Activated CD8-positive, alpha-beta memory T cell treated with anti-CD3 and anti-CD28 coated beads for 4 hours (primary cell): ENCODE data around the gene STK32B.
"Not testable (repeated sequence)": the region's sequence is repeated elsewhere in the genome, so short reads cannot be mapped to it uniquely, and the experiment has no call there.

Experiments used
- DNase-seq, 2 donors: peaks; one replicate each; pipeline ENCODE4 v3.0.0-alpha.2; 2020; ENCODE audit warnings: low read depth in 2 of 2

The STK32B gene

DNA sequence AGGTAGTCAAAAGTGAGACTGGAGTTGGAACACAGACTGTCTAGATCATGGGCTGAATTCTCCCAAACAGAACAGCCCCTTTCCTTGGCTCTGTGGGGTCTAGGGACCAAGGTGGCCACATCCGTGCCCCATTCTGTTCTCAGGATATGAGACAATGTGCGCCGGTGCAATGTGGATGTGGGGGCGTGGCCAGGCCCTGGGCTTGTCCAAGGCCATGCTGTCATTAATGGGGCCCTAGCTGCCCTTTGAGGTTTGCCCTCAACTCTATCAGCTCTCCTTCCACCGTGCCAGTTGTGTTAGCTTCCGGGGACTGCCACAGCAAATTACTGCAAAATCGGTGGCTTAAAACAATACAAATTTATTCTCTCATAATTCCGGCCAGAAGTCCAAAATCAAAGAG lies 344.5 kb downstream of the STK32B start:
- no peak for DNase-seq

DNA sequence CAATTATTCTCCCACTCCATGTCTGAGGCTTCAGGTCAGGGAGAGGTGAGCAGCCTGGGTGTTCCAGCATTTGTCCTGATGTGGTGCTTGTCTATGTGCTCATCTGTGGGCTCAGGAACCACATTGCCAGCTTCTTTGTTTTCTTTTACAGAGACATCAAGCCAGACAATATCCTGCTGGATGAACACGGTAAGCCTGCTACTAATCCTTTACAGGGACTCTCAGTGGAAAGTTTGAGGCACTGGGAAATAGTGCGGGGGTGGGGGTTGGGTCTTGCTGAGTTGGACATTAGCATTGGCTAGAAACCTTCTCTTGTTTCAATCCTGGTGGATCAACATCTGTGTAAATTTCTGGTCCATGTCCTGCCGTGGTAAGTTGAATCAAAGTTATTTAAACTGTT lies 346.8 kb downstream of the STK32B start:
- DNase-seq = no peak

GRCh38 chr4:5399124-5399523 lies 347.8 kb downstream of the STK32B start:
- DNase-seq = no peak

DNA sequence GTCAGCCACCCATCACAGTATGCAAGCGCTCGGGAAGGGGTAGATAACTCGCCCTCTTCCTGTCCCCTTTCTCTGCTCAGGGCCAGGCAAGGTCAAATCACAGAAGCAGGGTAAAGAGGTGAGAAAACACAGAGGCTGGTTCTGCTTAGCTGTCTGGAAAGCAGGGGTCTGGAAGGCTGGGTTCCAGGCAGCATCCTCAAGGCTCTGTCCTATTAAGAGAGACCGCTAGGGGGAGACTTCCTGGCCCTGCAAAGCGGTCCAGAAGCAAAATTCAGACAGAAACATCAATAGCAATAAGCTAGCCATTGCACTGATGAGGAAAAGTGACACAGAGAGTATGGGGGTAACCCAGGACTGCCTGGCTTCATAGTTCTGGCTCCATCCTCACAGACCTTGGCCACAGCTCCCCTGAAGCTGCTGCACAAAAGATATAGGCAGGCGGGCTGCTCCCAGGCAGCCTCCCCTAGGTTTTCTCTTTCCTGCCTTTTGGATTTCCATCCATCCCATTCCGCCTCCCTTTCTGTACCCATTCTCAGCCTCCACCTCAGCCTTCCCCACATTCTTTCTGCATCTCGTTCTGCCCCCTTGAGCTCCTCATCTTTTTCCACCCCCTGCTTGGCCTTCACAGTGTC lies 348.6 kb downstream of the STK32B start:
- no peak for DNase-seq

DNA sequence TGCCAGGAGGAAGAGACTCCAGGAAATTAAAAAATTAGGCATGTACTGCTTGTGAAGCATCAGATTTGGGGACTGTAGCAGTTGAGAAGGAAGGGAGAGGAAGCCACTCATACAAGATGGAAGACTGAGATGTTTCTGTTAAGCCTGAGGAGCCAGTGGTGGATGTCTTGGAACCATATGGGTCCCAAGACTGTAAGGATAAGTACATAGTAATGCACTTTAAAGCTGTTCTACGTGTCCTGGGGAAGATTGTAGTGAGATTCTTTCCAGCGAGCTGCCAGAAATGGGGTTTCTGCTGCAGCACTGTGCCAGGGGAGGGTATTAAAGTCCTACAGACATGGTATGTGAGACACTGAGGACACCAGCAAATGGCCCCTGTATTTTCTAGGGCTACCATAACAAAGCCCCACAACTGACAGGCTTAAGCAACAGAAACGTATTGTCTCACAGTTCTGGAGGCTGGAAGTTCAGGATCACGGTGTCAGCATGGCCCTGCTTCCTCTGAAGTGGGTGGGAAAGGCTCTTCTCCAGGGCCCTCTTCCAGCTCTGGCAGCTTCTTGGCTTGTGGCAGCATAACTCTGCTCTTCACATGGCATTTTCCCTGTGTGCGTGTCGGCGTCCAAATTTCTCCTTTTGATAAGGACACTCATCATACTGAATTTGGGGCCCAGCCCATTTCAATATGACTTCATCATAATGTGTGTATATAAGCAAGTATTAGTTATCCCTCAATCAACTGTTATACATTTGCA lies 352.6 kb downstream of the STK32B start:
- no peak for DNase-seq

- DNase-seq = no peak
These were observed 358.0 kb downstream of the STK32B start for GRCh38 chr4:5409237-5409636.

DNA sequence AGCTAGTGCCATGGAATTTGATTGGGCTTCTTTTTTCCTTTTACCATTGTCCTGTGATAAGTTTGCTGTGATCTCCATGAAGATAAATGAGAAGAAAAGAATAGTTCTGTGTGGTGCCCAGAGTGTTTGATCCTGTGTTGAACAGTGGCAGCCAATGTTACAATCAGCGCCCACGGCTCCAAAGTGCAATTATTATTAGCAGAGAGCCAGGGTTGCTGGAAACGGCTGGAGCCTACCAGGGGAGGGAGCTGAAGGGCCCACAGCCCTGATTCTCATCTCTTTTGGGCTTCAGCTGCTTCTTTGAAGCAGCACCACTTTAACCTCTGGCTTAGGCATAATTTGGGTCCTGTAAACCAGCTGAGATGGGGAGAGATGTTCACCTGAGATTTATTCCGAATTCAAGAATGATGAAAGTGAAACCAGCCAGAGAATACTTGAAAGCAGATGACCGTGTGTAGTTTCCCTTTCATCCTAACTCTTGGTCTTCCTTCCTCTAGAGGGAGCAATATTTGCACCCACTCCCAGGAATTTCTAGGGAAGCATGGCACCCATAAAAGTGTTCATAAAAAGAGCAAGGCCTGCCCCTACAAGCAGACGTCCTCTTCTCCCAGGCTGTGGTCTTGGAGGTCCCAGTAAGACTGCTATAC lies 358.8 kb downstream of the STK32B start:
- DNase-seq = no peak

DNA sequence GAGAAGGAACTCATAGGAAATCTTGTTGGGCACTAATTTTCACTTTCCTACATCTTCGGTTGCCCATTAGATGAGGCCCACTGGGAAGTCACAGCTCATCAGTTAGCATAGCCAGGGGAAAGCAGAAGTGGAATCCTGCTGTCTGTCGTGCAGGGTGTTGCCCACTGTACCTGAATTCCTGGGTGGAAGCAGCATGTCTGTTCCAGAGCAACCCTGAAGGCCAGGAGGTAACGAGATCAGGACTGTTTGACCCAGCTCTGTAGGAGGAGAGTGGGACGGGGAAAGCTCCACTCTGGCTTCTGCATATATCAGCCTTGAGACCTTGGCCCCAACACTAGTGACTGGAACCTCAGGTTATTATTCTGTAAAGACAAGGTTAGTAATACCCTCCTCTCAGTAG lies 361.0 kb downstream of the STK32B start:
- DNase-seq = no peak

DNA sequence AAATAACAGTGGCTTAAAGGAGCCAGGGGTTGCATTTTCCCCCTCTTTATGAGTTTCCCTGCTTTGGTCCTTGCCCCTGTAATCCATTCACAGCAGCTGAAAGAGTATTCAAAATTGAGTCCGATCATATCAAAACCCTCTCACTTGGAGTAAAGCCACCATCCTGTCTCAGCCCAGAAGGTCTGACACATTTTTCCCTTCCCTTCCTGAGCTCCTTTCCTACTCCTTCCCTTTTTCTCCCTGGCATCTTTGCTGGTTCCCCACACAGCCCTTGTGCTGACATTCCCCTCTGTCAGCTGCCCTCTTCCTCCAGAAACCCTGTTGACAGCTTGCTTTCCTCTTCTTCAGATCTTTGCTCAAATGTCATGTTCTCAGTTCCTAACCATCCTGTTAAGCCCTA lies 361.5 kb downstream of the STK32B start:
- DNase-seq = no peak

- DNase-seq = no peak
These were observed 365.4 kb downstream of the STK32B start for GRCh38 chr4:5416637-5417036.

DNA sequence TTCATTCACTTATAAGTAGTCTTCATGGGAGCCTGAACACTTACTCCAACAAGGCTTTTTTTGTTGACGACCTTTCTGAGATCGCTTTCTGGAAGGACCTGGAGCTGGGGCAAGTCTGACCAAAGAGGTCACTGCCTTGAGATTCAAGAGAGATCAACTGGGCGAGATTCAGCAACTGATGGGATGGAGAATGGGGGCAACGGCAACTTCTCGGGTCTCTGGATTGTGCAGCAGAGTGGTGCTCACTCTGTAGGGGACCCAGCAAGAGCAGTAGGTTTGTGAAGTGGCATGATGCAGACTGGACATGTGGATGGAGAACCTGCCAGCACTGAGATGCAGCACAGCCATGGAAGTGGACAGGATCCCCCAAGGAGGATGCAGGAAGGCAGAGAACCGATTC lies 369.0 kb downstream of the STK32B start:
- DNase-seq = no peak

- DNase-seq = no peak
These were observed 370.1 kb downstream of the STK32B start for GRCh38 chr4:5421416-5421815.

- DNase-seq = no peak
These were observed 370.9 kb downstream of the STK32B start for GRCh38 chr4:5422195-5422594.

DNA sequence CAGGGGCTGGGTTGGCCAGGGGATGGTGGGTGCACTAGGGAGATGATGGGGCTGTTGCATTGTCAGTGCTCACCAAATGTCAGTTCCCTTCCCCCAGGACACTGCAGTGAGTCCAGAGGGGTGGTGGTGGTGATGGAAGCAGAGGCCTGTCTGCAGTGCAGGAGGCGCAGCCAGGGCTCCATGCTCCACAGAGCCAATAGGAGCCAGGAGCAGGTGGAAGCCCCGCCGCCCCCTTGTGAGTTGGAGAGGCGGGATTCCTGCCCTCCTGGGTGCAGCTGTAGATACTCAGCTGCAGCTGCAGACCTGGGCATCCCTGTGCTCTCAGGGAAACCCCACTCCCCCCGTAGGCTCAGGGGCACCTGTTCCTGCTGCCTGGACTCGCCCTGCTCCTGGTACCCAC lies 372.4 kb downstream of the STK32B start:
- DNase-seq = no peak

- no peak for DNase-seq
These were observed 372.9 kb downstream of the STK32B start for GRCh38 chr4:5424211-5424610.

DNA sequence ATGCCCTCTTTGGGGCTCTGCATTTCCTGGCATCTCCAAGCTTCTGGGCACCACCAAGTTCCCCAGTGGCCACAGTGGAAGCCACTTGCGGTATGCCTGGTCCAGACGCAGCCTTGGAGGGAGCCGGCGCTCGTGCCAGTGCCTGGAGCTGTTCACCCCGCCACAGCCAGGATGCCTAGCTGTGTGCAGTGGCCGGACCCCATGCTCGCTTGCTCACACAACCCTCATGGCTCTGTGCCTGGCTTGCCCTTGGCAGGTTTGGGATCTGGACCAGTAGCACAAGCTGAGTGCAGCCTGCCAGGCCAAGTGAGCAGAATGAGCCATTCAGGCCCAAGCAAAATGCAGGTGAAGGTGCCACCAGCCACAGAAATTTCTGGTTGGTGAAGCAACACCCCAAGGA lies 373.6 kb downstream of the STK32B start:
- no peak for DNase-seq

GRCh38 chr4:5429747-5430146 lies 378.5 kb downstream of the STK32B start:
- DNase-seq = no peak

GRCh38 chr4:5433196-5433595 lies 381.9 kb downstream of the STK32B start:
- no peak for DNase-seq

- DNase-seq = no peak
These were observed 383.9 kb downstream of the STK32B start for GRCh38 chr4:5435201-5435600.

DNA sequence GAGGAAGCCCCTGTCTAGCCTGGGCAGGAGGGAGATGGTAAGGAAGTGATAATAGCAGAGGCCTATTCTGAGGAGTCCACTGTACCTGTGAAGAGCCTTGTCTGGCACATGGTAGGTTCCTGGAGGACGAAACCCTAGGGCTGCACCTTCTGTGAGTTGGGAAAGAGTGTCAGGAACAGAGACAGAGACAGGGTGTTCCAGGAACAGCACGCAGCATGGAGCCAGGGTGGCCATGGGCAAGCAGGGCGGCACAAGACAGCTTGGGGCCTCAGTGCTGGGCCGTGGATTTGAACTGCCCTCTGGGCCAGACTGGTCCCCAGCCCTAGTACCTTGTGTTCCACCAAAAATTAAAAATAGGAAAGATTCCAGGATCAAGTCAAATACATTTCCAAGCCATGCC lies 384.5 kb downstream of the STK32B start:
- no peak for DNase-seq

DNA sequence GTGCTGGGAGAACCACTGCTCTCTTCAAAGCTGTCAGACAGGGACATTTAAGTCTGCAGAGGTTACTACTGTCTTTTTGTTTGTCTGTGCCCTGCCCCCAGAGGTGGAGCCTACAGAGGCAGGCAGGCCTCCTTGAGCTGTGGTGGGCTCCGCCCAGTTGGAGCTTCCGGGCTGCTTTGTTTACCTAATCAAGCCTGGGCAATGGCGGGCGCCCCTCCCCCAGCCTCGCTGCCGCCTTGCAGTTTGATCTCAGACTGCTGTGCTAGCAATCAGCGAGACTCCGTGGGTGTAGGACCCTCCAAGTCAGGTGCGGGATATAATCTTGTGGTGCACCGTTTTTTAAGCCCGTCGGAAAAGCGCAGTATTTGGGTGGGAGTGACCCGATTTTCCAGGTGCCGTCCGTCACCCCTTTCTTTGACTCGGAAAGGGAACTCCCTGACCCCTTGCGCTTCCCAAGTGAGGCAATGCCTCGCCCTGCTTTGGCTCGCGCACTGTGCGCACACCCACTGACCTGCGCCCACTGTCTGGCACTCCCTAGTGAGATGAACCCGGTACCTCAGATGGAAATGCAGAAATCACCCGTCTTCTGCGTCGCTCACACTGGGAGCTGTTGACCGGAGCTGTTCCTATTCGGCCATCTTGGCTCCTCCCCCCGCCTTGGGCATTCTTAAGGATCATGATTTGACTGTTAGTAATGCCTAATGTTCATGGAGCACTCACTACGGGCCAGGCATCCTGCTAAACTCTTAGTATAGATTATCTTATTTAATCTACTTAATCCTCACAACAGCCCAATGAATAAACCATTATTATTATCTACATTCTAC lies 392.9 kb downstream of the STK32B start:
- not testable (repeated sequence) for DNase-seq

DNA sequence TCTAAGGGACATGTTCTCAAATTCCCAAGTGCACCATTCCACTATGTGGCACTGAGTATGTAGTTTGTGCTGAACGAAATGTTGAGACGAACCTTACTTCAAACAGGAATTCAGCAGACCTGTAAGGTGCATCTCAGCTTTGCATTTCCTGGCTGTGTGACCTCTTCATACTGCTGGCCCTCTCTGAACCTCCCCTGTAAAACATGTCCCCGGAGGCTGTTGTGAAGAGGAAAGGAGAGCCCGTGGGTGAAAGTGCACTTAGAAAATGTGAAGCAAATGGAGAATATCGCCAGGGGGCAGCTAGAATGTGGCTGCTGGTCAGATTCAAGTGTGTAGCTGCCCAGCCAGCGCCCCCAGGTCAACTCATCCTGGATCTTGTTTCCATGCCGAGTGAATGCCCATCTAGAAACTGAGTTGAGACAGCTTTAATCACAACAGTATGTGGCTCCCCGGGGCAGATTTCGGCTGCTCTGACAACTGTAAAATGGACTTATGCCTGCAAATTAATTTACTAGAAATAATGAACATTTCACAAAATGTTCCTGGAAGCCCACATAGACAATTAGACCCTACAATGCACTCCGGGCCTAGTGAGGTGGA lies 393.7 kb downstream of the STK32B start:
- no peak for DNase-seq
